Breast epithelium (tissue), 4 donors: ENCODE data around the gene PLS1. TPM values are rescaled to one million over a fixed set of nuclear protein-coding genes. Genes with fewer than 3 reads are reported as not detected.

ENCODE experiments used
- DNase-seq, 2 donors: peaks; one replicate each; pipeline ENCODE4 v3.0.0-alpha.2; 2019; ENCODE audit warnings: low spot score in 2 of 2
- H3K27ac ChIP-seq, 2 donors: fragments of 200-600 bp; sonication (generic) in 1 of 2; one replicate each; pipeline ENCODE4 v1.5.1; 2016 to 2019; ENCODE audit warnings: mild to moderate bottlenecking in 1 of 2
- H3K27me3 ChIP-seq, 2 donors: fragments of 200-600 bp; sonication (generic) in 1 of 2; one replicate each; pipeline versions ENCODE4 v1.5.1 to v1.6.0; 2017 to 2019; ENCODE audit warnings: control low read depth in 1 of 2, mild to moderate bottlenecking in 1 of 2
- H3K36me3 ChIP-seq: fragments of 200-600 bp; one replicate; pipeline ENCODE4 v1.5.1; 2019
- H3K4me1 ChIP-seq, 2 donors: fragments of 200-600 bp; sonication (generic); one replicate each; pipeline ENCODE4 v1.5.1; 2016 to 2019; ENCODE audit warnings: control low read depth in 1 of 2
- H3K4me3 ChIP-seq, 3 donors: fragments of 200-600 bp; sonication (generic); 1 replicate in 2 of 3; 2 replicates in 1 of 3; pipeline ENCODE4 v1.5.1; 2016 to 2019; ENCODE audit warnings: mild to moderate bottlenecking in 3 of 3, moderate library complexity in 2 of 3
- H3K9me3 ChIP-seq, 2 donors: fragments of 200-600 bp; sonication (generic) in 1 of 2; one replicate each; pipeline ENCODE4 v1.5.1; 2016 to 2019; ENCODE audit warnings: control low read depth in 1 of 2
- POLR2A ChIP-seq: fragments of 450-650 bp; IDR thresholded peaks from one replicate; pipeline ENCODE4 v1.6.1; 2016; ENCODE audit warnings: antibody characterized with exemption, mild to moderate bottlenecking, moderate library complexity
- POLR2AphosphoS5 ChIP-seq, 3 donors: sonication (generic); formaldehyde crosslinking; IDR thresholded peaks; one replicate each; pipeline ENCODE4 v1.6.1; 2017; ENCODE audit warnings: antibody characterized with exemption in 3 of 3
- intact Hi-C: fragments of 100-400 bp; cut with DNase I; formaldehyde crosslinking; loops from one replicate; pipeline ENCODE4 v1.15.1; 2023; ENCODE audit warnings: low total_unique reads
- total RNA-seq, 3 donors: library from RNA; depleted of rRNA; stranded (reverse); fragments of >200 nt; gene quantifications; one replicate each; pipeline ENCODE4 v1.1.0, GENCODE V29; 2016
- TF ChIP-seq, protein P1 (sequence below), 3 donors: fragments of 450-650 bp; IDR thresholded peaks; one replicate each; pipeline ENCODE4 v1.5.1; 2016 to 2017; ENCODE audit warnings: antibody characterized with exemption in 3 of 3, mild to moderate bottlenecking in 3 of 3, moderate library complexity in 3 of 3

The PLS1 gene
- total RNA-seq, 3 donors from 2014 or later, result 1.6 to 18.4 (median 15.7) TPM

DNA sequence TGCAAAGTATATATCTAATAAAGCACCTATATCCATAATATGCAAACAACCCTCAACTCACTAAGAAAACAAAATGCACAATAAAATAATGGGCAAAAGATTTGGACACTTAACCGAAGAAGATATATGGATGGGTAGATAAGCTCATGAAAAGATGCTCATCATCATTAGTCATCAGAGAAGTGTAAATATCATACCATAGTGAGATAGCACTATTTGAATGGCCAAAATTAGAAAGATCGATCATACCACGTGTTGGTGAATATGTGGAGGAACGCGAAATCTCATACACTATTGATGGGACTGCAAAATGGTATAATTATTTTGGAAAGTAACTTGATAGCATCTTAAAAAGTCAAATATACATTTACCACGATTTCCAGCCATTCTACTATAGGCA, 40.5 kb downstream of the PLS1 start:
- Histone ChIP-seq H3K27ac (no peak overlapping the region), H3K36me3 (no peaks in the 10 kb centered on the region), H3K4me3 (no peak overlapping the region), H3K9me3 (no peaks in the 10 kb centered on the region), H3K27me3 (no peaks in the 10 kb centered on the region), H3K4me1 (no peaks in the 10 kb centered on the region)
- TF ChIP-seq, protein P1, sequence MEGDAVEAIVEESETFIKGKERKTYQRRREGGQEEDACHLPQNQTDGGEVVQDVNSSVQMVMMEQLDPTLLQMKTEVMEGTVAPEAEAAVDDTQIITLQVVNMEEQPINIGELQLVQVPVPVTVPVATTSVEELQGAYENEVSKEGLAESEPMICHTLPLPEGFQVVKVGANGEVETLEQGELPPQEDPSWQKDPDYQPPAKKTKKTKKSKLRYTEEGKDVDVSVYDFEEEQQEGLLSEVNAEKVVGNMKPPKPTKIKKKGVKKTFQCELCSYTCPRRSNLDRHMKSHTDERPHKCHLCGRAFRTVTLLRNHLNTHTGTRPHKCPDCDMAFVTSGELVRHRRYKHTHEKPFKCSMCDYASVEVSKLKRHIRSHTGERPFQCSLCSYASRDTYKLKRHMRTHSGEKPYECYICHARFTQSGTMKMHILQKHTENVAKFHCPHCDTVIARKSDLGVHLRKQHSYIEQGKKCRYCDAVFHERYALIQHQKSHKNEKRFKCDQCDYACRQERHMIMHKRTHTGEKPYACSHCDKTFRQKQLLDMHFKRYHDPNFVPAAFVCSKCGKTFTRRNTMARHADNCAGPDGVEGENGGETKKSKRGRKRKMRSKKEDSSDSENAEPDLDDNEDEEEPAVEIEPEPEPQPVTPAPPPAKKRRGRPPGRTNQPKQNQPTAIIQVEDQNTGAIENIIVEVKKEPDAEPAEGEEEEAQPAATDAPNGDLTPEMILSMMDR (IDR thresholded peaks at IDR 0.05), result no peak
- no peak for TF ChIP-seq POLR2AphosphoS5 (IDR thresholded peaks at IDR 0.05)
- TF ChIP-seq POLR2A, result no peak
- intact Hi-C loops, result no loop called here
- DNase-seq, result no peak

DNA sequence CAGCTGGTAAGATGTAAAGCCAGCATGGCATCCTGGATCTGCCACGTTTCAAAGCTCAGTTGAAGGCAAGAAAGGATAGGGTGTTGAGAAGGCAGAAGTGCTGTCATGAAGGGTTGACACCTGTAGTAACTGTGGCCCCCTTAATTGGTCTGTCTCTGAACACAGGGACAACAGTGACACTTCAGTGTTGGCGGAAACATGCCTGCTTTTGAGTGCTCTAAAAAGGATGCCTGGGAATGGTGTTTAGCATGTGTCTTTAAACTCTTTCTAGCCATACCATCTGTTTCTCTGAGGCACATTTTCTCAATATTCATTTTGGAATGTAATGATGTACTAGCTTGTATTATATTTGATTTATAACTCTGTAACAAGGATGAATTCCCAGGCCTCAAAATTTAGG, 42.1 kb downstream of the PLS1 start:
- Histone ChIP-seq H3K4me1 (no peaks in the 10 kb centered on the region), H3K27me3 (no peaks in the 10 kb centered on the region), H3K36me3 (no peaks in the 10 kb centered on the region), H3K27ac (no peak overlapping the region), H3K9me3 (no peaks in the 10 kb centered on the region), H3K4me3 (no peak overlapping the region)
- intact Hi-C loops, result no loop called here
- no peak for DNase-seq
- TF ChIP-seq POLR2A (no peak), POLR2AphosphoS5 (IDR thresholded peaks at IDR 0.05) (no peak)
- TF ChIP-seq, protein P1 (IDR thresholded peaks at IDR 0.05), result no peak

DNA sequence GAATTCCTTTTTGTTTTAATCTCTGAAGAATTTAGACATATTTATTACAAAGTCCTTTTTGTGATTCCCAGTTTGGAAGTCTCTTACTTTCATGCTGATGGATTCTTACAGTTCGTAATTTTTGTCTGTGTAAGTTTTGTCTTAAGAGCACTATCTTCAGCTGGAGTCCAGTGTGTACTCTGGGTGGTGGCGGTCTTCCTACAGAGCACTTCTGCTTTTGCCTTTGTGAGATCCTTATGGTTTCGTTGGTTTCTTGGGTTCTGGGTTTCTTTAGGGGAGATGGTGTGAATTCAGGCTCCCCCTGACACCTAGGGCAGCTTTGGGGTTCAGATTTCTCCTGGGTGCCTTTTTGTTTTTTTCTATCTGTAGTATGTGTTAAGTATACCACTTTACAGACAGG, 45.3 kb downstream of the PLS1 start:
- H3K36me3 ChIP-seq, result no peaks in the 10 kb centered on the region
- H3K4me1 ChIP-seq, result no peaks in the 10 kb centered on the region
- no peaks in the 10 kb centered on the region for H3K9me3 ChIP-seq
- no peak overlapping the region for H3K4me3 ChIP-seq
- TF ChIP-seq POLR2AphosphoS5 (IDR thresholded peaks at IDR 0.05) (no peak), POLR2A (no peak)
- TF ChIP-seq, protein P1 (IDR thresholded peaks at IDR 0.05), result no peak
- H3K27ac ChIP-seq, result no peak overlapping the region
- intact Hi-C loops, result no loop called here
- DNase-seq, result no peak
- H3K27me3 ChIP-seq, result no peaks in the 10 kb centered on the region

DNA sequence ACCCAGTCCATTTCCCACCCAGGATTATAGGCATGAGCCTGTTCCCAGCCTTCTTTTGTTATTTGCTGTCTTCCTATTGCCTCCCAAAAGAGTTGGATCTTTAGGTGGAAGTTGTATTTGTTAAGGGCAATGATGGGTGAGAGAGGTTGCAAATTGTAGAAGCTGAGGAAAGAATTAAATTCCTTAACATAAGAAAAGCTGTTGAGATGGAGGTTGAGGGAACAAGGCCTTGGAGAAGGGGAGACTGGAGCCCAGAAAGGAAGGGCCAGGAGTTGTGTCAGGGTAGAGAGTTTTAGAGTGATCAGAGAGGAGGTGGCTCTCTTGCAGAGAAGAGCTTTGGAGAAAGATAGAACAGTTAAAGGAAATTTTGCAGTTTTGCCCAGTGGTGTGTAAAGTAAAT, 46.8 kb downstream of the PLS1 start:
- Histone ChIP-seq H3K4me1 (no peaks in the 10 kb centered on the region), H3K27me3 (no peaks in the 10 kb centered on the region), H3K36me3 (no peaks in the 10 kb centered on the region), H3K9me3 (no peaks in the 10 kb centered on the region), H3K4me3 (no peak overlapping the region), H3K27ac (no peak overlapping the region)
- no peak for DNase-seq
- TF ChIP-seq, protein P1 (IDR thresholded peaks at IDR 0.05), result no peak
- TF ChIP-seq POLR2AphosphoS5 (IDR thresholded peaks at IDR 0.05) (no peak), POLR2A (no peak)
- intact Hi-C loops, result no loop called here

DNA sequence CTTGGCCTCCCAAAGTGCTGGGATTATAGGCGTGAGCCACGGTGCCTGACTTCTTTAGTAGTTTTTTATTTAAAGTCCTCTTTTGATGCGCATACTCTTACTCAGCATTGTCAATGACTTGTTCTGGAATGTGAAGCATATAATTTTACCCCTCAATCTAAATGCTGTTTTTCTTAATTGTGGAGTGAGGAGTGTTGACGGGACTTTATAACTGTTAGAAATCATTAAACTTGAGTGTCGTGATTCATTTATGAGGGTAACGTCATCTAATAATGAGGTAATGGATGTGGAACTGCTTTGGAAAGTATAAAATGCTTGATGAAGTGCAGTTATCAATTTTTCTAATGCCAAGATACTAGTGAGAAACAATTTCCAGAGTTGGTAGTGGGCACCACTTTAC, 48.3 kb downstream of the PLS1 start:
- Histone ChIP-seq H3K4me3 (no peak overlapping the region), H3K27ac (no peak overlapping the region), H3K27me3 (no peaks in the 10 kb centered on the region), H3K36me3 (no peaks in the 10 kb centered on the region), H3K4me1 (no peaks in the 10 kb centered on the region), H3K9me3 (no peaks in the 10 kb centered on the region)
- intact Hi-C loops, result no loop called here
- DNase-seq, result no peak
- TF ChIP-seq POLR2A (no peak), POLR2AphosphoS5 (IDR thresholded peaks at IDR 0.05) (no peak)
- TF ChIP-seq, protein P1 (IDR thresholded peaks at IDR 0.05), result no peak
